ENCODE measurements around the gene CD63.

Gene CD63

GRCh38 chr12:55739025-55739378 lies 10.2 kb upstream of the CD63 start:
- no peak for DNase-seq (ENCODE audit: low read depth)

- DNase-seq (ENCODE audit: low read depth), result peak; percentile 67
Observed at GRCh38 chr12:55738123-55739024, 9.6 kb upstream of the CD63 start.

GRCh38 chr12:55737581-55738122 lies 8.8 kb upstream of the CD63 start:
- DNase-seq (ENCODE audit: low read depth), result no peak

- peak; percentile 26 for DNase-seq (ENCODE audit: low read depth)
Observed at GRCh38 chr12:55736780-55737580, 8.2 kb upstream of the CD63 start.

- no peak for DNase-seq (ENCODE audit: low read depth)
Observed at GRCh38 chr12:55736076-55736475, 7.3 kb upstream of the CD63 start.

GRCh38 chr12:55734595-55734994 lies 5.8 kb upstream of the CD63 start:
- no peak for DNase-seq (ENCODE audit: low read depth)

GRCh38 chr12:55733858-55734257 lies 5.0 kb upstream of the CD63 start:
- no peak for DNase-seq (ENCODE audit: low read depth)

GRCh38 chr12:55733021-55733555 lies 4.3 kb upstream of the CD63 start:
- no peak for DNase-seq (ENCODE audit: low read depth)

- DNase-seq (ENCODE audit: low read depth), result no peak
Observed at GRCh38 chr12:55732288-55732687, 3.5 kb upstream of the CD63 start.

- no peak for DNase-seq (ENCODE audit: low read depth)
Observed at GRCh38 chr12:55729819-55730818, 1.3 kb upstream of the CD63 start.

- no peak for DNase-seq (ENCODE audit: low read depth)
Observed at GRCh38 chr12:55728186-55728938, 447 bp downstream of the CD63 start.

GRCh38 chr12:55727643-55728185 lies 1.1 kb downstream of the CD63 start:
- no peak for DNase-seq (ENCODE audit: low read depth)

- DNase-seq (ENCODE audit: low read depth), result no peak
Observed at GRCh38 chr12:55726971-55727370, 1.8 kb downstream of the CD63 start.

GRCh38 chr12:55725556-55725955 lies 3.3 kb downstream of the CD63 start:
- DNase-seq (ENCODE audit: low read depth), result no peak

GRCh38 chr12:55724940-55725309 lies 3.9 kb downstream of the CD63 start:
- DNase-seq (ENCODE audit: low read depth), result no peak

GRCh38 chr12:55724226-55724939 lies 4.4 kb downstream of the CD63 start:
- peak; percentile 50 for DNase-seq (ENCODE audit: low read depth)

GRCh38 chr12:55723516-55724225 lies 5.1 kb downstream of the CD63 start:
- DNase-seq (ENCODE audit: low read depth), result no peak

GRCh38 chr12:55722948-55723347 lies 5.9 kb downstream of the CD63 start:
- DNase-seq (ENCODE audit: low read depth), result no peak

- no peak for DNase-seq (ENCODE audit: low read depth)
Observed at GRCh38 chr12:55721601-55722213, 7.1 kb downstream of the CD63 start.
